Activated T-cell treated with anti-CD3 and anti-CD28 coated beads for 24 hours (primary cell): ENCODE measurements around the gene ATP2A2.
"Not testable (repeated sequence)": the region's sequence is repeated elsewhere in the genome, so short reads cannot be mapped to it uniquely, and the experiment has no call there.

Experiments used
- DNase-seq: peaks from one replicate; pipeline ENCODE4 v3.0.0-alpha.2; 2020; ENCODE audit warnings: low read depth

Gene ATP2A2

DNA sequence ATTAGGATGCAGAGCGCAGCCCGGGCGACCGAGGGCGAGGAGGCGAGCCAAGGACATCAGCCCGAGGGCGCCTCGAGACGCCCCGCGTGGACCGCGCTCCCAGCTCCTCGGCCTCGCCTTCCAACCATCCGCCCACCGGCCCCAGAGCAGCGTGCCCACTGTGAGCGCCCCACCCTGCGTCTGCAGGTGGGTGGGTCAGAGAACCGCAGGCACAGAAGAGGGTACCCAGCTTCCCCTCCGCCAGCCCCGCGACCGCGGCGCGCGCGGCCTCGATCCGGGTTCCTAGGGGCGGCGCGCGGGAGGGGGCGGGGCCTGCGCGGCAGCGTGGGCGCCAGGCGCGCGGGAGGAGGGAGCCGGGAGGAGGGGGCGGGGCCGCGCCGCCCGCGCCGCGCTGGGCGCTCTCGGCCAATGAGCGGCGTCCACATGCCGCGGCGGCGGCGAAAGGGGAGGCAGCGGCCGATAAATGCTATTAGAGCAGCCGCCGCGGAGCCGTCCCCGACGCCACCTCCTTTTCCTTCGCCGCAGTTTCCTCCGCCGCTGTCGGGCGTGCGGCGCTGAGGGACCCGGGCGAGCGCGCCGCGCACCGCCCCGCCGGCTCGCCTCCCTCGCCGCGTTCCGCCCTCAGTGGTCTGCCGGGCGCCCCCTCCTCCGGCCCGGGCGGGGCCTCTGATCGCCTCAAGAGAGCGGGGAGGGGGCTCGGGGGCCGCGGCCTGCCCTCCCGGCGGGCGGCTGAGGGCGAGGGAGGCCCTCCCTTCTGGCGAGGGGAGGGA is at the start of gene ATP2A2:
TSS of gene ATP2A2 (plus strand) at position 469 of the 770 bp plus-strand sequence. CDS start 543 bp downstream, outside the sequence.
- peak; percentile 82 for DNase-seq

DNA sequence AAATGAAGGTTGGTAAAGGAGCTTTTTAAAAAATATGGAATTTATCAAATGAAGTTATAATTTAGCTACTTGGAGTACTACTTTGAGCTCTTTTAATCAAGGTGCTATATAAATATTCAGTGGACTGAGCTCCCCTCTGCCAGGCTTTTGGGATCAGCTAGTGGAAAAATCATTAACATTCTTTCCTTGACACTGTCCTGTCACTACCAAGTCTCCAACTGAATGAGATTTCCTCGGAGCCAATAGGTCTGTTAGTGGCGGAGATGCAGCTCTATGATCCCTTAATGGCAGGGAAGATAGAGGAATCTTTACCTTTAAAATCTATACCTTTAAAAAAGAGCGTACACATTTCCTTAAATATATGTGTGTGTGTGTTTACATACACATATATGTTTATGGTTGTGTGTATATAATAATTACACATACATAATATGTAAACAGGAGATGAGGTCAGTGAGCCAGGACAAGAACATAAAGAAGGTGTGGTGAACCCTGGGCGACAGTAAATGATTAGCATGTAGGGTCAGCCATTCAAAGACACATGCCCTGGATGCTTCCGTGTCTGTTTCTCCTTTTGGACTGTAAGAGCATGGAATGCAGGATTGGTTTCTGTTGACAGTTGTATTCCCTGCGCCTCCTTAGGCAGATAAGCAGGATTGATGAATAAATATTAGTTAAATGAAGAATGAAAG is 47.7 kb upstream of the ATP2A2 start:
- DNase-seq: no peak

DNA sequence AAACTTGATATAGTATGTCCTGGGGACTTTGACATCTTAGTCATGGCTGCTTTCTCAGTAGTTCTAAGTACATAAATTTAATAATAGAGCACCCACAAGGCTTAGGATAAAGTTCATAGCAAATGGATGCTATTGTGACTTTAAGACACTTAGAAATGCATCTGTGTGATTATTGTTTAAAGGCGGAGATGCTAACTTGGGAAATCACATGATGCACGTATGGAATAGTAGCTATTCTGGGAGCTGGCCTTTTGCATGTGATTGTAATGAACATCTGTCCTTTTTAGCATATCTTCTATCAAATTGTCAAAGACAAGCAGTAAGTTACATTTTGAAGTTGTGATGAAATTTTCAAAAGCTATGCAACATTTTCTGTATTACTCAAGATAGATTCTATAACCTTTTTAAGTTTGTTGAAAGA is 46.7 kb upstream of the ATP2A2 start:
- DNase-seq: no peak

DNA sequence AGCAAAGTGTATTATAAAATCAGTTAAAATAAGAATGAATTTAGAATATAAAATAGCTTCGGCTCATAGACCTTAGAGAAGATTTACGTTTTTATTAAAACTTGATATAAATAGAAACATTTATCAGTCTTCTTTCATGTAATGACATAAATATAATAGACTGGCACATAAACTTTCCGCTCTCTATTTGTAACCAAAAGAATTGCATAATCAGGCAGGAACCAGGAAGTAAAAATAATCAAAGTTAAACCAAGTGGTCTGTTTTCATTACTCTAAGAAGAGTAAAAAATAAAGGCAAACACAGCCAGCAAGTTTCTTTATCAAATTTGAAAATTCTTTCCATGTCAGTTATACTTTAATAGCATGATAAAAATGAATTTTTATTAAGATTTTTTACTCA is 46.3 kb upstream of the ATP2A2 start:
- DNase-seq: no peak

DNA sequence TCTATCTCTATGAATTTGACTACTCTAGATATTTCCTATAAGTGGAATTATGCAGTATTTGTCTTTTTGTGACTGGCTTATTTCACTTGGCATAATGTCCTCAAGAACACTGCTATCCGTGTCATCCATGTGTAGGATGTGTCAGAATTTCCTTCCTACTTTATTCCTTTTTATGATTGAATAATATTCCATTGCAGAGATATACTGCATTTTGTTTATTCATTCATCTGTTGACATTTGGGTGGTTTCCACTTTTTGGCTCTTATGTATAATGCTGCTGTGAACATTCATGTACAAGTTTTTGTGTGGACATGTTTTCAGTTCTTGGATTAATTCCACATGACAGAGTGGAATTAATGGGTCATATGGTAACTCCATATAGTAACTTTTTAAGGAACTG is 45.7 kb upstream of the ATP2A2 start:
- no peak for DNase-seq

DNA sequence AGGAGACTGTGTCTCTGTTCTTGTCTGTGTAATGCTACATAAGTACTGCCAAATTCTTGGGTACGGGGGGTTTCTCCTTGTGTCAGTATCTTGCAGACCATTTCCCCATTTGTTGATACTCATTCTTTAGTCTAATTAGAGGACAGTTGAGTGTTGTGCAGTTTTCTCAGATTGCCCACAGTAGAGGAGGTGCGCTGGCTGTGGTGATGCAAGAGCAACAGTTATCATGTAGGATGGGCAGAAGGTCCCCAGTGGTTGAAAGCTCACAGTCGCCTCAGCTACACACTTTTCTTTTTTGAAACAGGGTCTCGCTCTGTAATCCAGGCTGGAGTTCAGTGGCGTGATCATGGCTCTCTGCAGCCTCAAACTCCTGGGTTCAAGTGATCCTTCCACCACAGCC is 37.8 kb upstream of the ATP2A2 start:
- no peak for DNase-seq

DNA sequence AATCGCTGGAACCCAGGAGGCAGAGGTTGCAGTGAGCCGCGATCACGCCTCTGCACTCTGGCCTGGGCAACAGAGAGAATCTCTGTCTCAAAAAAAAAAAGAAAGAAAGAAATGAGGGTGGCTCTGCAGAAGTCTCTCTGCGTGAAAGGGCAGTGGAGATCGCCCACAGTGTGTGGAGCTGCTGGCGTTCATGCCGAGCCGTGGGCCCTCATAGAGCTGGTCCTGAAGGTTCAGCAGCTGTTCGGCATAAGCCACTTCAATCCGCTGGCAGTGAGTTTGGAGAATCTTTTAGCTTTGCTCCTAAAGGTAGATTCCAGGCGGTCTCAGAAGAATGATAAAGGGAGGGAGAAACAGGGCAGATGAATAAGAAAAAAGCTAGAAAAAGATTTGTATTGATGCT is 36.7 kb upstream of the ATP2A2 start:
- no peak for DNase-seq

DNA sequence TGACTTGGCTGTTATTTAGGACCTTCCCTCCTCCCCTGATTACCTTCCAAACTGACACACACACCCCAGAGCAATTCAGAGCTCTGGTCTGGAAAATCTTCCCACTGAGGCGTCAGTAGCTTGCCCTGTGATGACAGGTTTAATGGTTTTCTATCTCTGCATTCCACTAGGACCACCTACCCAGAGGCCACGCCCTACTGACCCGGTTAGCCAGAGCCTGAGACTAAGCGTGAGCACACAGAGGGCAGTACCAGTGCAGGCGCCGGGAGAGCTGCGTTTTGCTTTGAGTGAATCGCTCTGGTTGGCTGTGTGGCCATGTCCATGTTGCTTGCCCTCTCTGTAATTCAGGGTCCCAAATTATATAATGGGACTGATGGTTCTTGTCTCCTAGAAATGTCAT is 36.2 kb upstream of the ATP2A2 start:
- no peak for DNase-seq

DNA sequence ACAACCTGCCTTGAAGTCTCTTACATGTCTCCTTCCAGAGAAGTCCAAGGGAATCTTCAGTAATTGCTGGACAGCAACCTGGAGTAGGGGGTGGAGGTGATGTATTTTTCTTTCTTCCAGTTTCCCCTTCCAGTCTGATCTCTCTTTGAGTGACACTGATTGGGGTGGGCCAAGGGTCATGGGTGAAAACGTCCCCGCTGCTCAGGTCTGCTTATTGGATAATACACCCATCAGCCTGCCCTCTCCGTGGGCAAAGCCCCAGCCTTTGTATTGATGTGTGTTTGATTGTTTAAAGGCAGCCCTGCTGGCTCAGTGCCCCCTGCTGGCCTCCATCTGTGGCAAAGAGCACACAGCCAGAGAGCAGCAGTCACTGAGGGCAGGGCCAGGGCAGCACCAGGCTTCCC is 35.7 kb upstream of the ATP2A2 start:
- DNase-seq: peak; percentile 25

DNA sequence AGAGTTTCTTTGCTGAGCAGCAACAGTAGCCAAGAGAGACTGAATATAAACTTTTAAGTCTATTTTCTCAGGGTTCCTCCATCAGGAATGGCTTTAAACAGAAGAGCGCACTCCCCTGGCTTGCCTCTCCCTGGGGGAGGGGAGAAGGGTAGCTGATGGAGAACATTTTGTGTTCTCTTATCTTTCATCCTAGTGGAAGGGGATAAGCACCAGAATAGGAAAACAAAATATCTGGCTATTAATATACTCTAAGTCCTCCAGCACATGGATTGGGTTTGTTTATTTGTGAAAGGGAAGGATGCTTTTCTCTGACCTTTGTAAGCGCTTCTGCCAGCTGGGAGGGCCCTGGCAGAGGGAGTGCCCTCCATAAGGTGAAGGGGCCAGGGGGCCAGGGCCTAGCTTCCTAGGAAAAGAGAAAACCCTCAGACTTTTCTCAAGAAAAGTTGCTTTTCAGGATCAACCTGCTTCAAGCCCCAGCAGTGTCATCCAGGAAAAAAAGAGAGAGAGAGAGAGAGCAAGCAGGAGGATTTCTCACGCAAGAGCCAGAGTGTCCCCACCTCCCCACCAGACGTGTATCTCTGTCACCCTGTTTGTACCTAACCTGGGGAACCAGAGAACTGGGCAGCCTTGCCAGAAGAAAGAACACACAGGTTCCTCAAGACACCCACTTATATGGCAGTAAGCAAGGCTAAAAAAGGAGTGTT is 34.3 kb upstream of the ATP2A2 start:
- DNase-seq: no peak

DNA sequence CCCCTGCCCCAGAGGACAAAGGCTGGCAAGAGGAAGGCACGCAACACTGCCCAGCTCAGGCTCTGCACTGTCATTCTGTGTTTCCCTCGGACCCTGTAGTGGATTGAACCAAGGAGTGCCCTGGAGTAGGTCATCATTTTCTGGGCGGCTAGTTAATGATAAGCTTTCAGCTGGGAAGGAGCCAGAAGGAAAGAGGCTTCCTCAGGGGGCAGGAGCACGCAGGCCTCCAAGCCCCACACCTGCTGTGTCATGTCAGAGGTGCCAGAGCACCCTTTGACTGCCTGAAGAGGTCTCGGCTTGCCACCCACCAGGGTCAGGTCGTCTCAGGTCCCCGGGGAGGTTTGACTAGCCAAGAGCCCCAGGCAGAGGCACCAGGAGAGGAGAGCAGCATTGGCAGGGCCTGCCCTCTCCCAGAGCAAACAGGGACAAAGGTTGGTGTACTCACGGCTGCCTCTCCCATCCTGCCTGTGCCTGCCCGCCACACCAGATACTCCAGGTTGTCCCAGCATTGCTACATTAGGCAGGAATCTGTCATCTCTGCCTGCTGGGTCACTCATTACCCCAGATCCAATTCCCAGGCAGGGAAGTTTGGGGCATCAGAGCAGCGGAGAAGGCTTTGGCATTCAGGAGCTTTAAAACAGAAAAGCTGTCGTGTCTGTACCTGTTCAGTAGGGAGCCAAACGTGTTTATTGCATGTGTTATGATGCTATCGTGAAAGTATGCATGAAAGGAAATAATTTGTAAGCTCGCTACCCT is 33.5 kb upstream of the ATP2A2 start:
- no peak for DNase-seq

DNA sequence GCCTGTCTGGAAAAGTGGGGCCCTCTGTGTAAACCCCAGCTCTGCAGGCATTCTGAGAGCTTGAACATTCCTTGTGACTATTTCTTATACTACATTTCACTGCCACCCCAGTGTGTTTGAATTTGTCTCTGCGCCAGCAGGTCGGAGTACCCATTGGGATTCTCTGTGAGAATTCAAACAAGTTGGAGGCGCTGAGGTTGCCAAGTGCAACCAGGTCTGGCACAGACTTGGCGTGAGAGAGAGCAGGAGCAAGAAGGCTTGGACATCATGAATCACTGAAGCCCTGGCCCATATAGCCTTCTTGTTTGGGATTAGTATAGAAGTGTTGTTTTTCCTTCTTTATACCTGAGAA is 33.0 kb upstream of the ATP2A2 start:
- DNase-seq: no peak

DNA sequence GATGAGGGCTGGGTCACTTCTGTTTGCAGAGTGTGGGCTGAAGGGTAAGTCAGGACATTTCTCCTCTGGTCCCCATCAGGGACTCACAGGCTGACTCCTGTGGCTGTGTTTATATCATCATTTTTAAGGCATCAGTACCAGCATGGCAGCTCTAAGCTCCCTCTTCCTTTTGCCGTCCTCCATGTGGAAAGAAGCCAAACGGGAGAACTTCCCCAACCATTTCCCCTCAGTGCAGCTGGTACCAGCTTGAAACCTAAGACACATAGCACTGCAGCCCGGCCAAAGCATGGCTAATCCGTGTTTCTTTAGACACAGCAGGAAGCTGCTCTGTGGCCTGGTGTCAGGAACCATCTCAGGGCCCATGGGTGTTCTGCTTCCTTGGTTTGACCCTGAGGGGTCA is 31.9 kb upstream of the ATP2A2 start:
- DNase-seq: no peak

DNA sequence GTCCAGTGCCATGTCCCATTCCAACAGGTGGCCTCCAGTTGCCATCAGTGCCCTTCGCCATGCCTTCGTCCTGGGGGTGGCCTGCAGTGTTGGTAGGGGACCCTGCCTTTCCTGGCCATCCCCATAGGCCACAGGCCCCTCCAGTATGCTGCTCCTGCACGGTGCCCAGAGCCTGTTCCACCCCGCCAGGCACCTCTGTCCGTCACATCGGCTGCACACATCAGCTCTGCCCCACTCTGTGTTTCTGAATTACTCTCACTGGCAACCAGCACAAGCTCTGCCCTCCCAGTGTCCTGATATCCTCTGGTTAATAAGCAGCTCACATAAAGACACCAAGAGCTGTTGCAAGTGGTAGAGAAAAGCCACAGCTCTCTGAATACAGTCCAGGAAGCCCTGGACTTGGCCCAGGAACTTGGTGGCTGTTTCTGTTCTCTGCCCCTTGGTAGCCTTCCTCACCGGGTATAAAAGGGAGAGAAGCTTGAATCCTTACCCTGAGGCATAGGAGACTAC is 31.3 kb upstream of the ATP2A2 start:
- no peak for DNase-seq

DNA sequence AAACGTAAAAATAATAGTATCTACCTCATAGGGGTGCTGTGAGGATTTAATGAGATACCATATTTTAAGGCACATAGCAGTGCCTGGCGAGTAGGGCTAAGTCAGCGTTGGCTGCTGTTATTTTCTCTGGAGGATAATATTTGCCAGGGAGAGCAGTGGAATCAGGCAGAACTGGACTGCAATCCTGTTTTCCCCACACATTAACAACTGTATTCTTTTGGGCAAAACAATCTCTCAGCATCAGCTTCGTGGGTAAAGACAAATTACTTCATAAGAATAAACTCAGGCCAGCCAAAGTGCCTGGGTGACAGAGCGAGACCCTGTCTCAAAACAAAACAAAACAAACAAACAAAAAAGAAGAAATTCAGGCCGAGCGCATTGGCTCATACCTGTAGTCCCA is 29.7 kb upstream of the ATP2A2 start:
- no peak for DNase-seq

DNA sequence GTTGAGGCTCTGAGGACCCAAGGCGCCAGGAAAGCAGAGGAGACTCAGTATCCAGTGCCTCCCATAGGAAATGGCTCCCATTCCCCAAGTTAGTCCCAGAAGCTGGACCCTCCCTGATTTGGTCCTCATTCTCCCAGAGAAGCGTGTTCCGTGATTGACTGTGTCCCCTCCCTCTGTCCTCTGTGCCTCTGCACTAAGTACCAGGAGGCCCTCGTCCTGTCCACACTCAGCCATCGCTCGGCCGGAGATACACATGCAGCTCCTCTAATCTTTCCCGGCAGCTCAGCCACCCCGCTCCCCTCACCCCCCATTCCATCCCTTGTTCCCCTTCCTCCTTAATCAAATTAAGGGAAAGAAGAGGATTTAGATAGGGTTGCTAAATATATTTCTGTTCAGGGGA is 28.3 kb upstream of the ATP2A2 start:
- no peak for DNase-seq

DNA sequence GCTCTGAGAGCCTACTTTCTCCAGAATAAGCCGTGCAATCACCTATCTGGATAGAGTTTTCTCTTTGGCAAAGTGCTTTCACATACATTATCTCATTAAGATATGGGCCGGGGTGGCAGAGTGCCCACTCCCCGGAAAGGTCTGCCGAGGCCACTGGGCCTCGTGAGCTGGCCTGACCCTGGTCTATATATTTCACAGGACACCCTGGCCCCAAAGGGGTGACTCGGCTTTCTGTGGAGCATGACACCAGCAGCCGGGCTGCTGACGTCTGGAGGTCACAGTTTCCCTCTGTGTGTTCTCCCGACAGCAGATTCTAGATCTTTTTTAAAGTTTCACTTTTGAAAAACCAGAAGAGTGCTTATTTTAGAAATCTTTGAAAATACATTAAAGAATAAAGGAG is 27.9 kb upstream of the ATP2A2 start:
- DNase-seq: no peak

DNA sequence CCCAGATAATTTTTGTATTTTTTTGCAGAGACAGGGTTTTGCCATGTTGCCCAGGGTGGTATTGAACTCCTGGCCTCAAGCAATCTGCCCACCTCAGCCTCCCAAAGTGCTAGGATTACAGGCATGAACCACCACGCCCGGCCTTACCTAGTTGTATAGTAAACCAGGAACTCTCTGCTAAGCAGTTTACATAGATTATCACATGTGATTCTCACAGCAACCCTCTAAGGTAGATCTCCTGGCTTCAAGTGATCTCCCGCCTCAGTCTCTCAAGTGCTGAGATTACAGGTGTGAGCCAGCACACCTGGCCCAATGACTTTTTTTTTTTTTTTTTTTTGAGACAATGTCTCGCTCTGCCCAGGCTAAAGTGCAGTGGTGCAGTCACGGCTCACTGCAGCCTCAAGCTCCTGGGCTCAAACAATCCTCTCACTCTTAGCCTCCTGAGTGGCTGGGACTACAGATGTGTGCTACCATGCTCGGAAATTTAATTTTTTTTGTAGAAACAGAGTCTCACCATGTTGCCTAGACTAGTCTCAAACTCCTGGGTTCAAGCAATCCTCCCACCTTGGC is 26.0 kb upstream of the ATP2A2 start:
- DNase-seq: no peak

DNA sequence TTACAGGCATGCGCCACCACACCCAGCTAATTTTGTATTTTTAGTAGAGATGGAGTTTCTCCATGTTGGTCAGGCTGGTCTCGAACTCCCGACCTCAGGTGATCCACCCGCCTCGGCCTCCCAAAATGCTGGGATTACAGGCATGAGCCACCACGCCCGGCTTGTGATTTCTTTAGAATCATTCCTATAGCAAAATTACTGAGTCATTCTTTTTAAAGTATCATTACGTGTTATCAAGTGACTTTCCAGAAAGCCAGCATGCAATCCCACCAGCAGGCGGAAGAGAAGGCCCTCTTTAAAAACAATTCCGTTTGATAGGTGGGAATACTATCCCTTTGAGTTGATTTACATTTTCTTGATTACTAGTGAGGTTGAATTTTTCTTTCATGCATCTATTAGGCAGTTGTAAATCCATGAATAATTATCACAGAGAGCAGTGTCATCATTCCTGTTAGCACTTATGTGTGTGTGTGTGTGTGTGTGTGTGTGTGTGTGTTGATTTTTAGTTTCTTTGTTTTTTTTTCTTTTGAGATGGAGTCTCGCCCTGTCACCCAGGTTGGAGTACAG is 25.1 kb upstream of the ATP2A2 start:
- not testable (repeated sequence) for DNase-seq

DNA sequence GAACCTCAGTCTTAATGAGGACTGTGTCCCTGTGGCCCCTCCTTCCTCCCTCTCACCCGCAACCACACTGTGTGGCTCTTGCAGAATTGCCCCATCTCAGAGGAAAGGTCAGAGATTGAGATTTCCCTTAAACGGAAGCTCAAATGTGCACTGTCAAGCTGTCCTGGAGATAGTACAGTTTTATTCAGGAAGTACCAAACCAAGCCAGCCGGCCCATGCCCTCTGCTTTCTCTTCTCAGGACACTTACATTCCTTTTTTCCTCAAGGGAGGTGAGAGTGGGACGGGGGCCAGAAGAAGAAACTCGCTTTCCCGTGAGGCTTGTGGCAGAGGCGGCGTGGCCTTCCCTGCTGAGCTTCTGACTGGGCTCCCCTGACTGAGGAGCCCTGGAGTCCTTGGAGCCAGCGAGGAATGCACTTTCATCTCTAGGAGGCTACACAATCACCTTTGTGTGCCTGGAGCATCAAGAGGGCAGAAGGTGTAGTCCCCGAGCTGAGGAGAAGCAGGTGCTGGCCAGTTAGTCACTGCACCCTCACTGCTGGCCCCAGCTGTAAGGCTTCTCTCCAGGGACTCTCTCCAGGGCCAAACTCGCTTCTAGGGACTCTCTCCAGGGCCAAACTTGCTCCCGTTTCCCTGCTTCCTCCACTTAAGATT is 24.1 kb upstream of the ATP2A2 start:
- DNase-seq: no peak

DNA sequence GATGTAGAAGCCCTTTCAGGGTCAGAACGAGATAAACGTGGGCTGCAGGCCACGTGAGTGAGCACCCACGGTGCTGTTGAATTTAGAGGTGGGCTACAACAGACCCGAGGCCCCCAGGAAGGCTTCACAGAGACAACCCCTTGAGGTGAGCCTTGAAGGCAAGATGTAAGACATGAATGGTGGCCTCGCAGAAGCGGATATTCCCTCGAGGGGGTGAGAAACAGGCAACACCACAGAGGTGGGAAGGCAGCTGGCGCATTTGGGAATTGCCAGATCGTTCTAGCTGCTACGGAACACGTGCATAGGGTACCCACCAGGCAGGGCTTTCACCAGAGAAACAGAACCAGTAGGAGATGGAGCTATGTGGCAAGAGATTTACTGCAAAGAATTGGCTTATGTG is 22.6 kb upstream of the ATP2A2 start:
- no peak for DNase-seq
